K562 (cell line): ENCODE data around the gene UQCC2. TPM values are rescaled to one million over a fixed set of nuclear protein-coding genes. Genes with fewer than 3 reads are reported as not detected.

Experiments
- ATAC-seq: fragments of 200-7000 bp; cut with Tn5 transposase; 3 replicates; pipeline ENCODE4 v1.9.1; 2020; ENCODE audit warnings: moderate library complexity
- BruUV-seq: library from RNA; stranded (reverse); fragments of 400-500 nt; replicated peaks from 2 replicates; lab custom pipeline; 2021; lab: Mats Ljungman, UMichigan
- CTCF ChIA-PET: fragments of 300-600 bp; formaldehyde crosslinking; extraction: SDS; loops from one replicate; lab custom pipeline; 2021; ENCODE audit warnings: low intra/inter-chr PET ratio; lab: Yijun Ruan, JAX
- POLR2A ChIA-PET: fragments of 300-600, 350-650 bp; sonication (Branson Sonifier 250); formaldehyde crosslinking; extraction: SDS; loops from one replicate; lab custom pipeline; 2021; ENCODE audit warnings: antibody characterized with exemption, inconsistent platforms; lab: Yijun Ruan, JAX
- DNase-seq, 4 experiments: peaks; one replicate each; pipeline versions ENCODE4 v3.0.0 to v3.0.0-alpha.2; 2011 to 2018; ENCODE audit warnings: low spot score in 3 of 4, mixed read lengths in 3 of 4; ENCODE audit errors: extremely low read depth in 1 of 4
- FAIRE-seq: peaks from 2 replicates; lab custom pipeline; 2011; peaks lifted over from hg19 to GRCh38; lab: Jason Lieb, UNC
- H2AFZ ChIP-seq: 2 replicates; pipeline ENCODE4 v1.6.0; 2011; ENCODE audit warnings: low read depth, low read length, control low read depth, inconsistent platforms
- H3K27ac ChIP-seq: fragments of 200-600 bp; 3 replicates; pipeline ENCODE4 v1.8.0; 2011; ENCODE audit warnings: low read depth, mild to moderate bottlenecking, control low read depth, inconsistent platforms, low read length, moderate library complexity, mixed read lengths; ENCODE audit errors: extremely low read depth
- H3K27me3 ChIP-seq, 2 experiments: fragments of 300-600 bp in 1 of 2; 2 replicates in 1 of 2; 3 replicates in 1 of 2; pipeline versions ENCODE4 v1.6.0 to v1.8.0; 2011; ENCODE audit warnings: inconsistent platforms in 2 of 2, low read length in 2 of 2, mild to moderate bottlenecking in 1 of 2, mixed read lengths in 1 of 2, moderate library complexity in 1 of 2; ENCODE audit not compliant: control insufficient read depth in 2 of 2, insufficient read depth in 2 of 2
- H3K36me3 ChIP-seq: fragments of 300-600 bp; 3 replicates; pipeline ENCODE4 v1.8.0; 2011; ENCODE audit warnings: mild to moderate bottlenecking, low read length, inconsistent platforms; ENCODE audit not compliant: control insufficient read depth, insufficient read depth
- H3K4me1 ChIP-seq, 2 experiments: fragments of 200-600 bp in 1 of 2; replicated peaks in 1 of 2; 2 replicates in 1 of 2; 3 replicates in 1 of 2; pipeline versions ENCODE4 v1.5.1 to v1.8.0; 2011; ENCODE audit warnings: inconsistent platforms in 2 of 2, low read length in 2 of 2, mild to moderate bottlenecking in 1 of 2, mixed read lengths in 1 of 2, moderate library complexity in 1 of 2; ENCODE audit not compliant: control insufficient read depth in 2 of 2, insufficient read depth in 2 of 2
- H3K4me2 ChIP-seq: 2 replicates; pipeline ENCODE4 v1.6.1; 2011; ENCODE audit warnings: low read length, control low read depth, inconsistent platforms, mixed read lengths; ENCODE audit not compliant: insufficient read depth
- H3K4me3 ChIP-seq: fragments of 200-600 bp; sonication (generic), shearing (Covaris generic); 2 replicates; pipeline ENCODE4 v1.5.1; 2016; ENCODE audit warnings: control low read depth, inconsistent platforms
- H3K79me2 ChIP-seq: fragments of 200-600 bp; 3 replicates; pipeline ENCODE4 v1.8.0; 2011; ENCODE audit warnings: low read length, inconsistent platforms; ENCODE audit not compliant: control insufficient read depth, insufficient read depth
- H3K9ac ChIP-seq, 2 experiments: 2 replicates each; pipeline versions ENCODE4 v1.6.0 to v1.6.1; 2011; ENCODE audit warnings: low read depth in 2 of 2, low read length in 2 of 2, control low read depth in 1 of 2, inconsistent platforms in 1 of 2, mild to moderate bottlenecking in 1 of 2, mixed read lengths in 1 of 2; ENCODE audit not compliant: insufficient read depth in 1 of 2
- H3K9me1 ChIP-seq: one replicate; pipeline ENCODE4 v1.6.0; 2011; ENCODE audit warnings: inconsistent platforms, mild to moderate bottlenecking, low read length, moderate library complexity; ENCODE audit not compliant: control insufficient read depth, insufficient read depth
- H3K9me3 ChIP-seq: replicated peaks from 2 replicates; pipeline ENCODE4 v1.5.1; 2011; ENCODE audit warnings: low read depth, low read length, inconsistent platforms; ENCODE audit not compliant: control insufficient read depth, insufficient read depth
- H4K20me1 ChIP-seq: replicated peaks from 2 replicates; pipeline ENCODE4 v1.6.1; 2011; ENCODE audit warnings: low read length, inconsistent platforms, mixed read lengths; ENCODE audit not compliant: control insufficient read depth, insufficient read depth
- ARHGAP35 ChIP-seq: fragments of 450-650 bp; IDR thresholded peaks from 2 replicates; pipeline ENCODE4 v1.6.1; 2018; ENCODE audit not compliant: partially characterized antibody
- ARNT ChIP-seq, 2 experiments: fragments of 450-650 bp; IDR thresholded peaks; 2 replicates each; pipeline ENCODE4 v1.6.1; 2016; ENCODE audit warnings: mild to moderate bottlenecking in 1 of 2
- ATF7 ChIP-seq: fragments of 450-650 bp; IDR thresholded peaks from 2 replicates; pipeline ENCODE4 v1.7.1; 2014; ENCODE audit warnings: mild to moderate bottlenecking, moderate library complexity
- C11orf30 ChIP-seq: fragments of 450-650 bp; IDR thresholded peaks from 2 replicates; pipeline ENCODE4 v1.6.1; 2016; ENCODE audit warnings: low read depth, mild to moderate bottlenecking
- CBFA2T2 ChIP-seq: fragments of 450-650 bp; conservative IDR thresholded peaks from 2 replicates; pipeline ENCODE4 v1.6.1; 2017; ENCODE audit warnings: mild to moderate bottlenecking
- MAFF ChIP-seq: IDR thresholded peaks from 2 replicates; pipeline ENCODE4 v1.6.1; 2012; ENCODE audit warnings: low read length, improper control_type of control experiment
- MAFG ChIP-seq: fragments of 450-650 bp; conservative IDR thresholded peaks from 2 replicates; pipeline ENCODE4 v1.6.1; 2016; ENCODE audit warnings: missing genetic modification characterization, missing compliant biosample characterization
- MAFK ChIP-seq: IDR thresholded peaks from 2 replicates; pipeline ENCODE4 v1.6.1; 2011; ENCODE audit warnings: low read length, improper control_type of control experiment
- MYNN ChIP-seq, 2 experiments: sonication (generic); formaldehyde crosslinking in 1 of 2; IDR thresholded peaks; 2 replicates each; pipeline versions ENCODE4 v1.5.0 to v1.6.1; 2016 to 2020; ENCODE audit warnings: antibody characterized with exemption in 1 of 2, missing genetic modification reagents in 1 of 2
- NCOA6 ChIP-seq: fragments of 450-650 bp; IDR thresholded peaks from 2 replicates; pipeline ENCODE4 v1.6.1; 2017; ENCODE audit warnings: mild to moderate bottlenecking
- NCOR1 ChIP-seq: fragments of 450-650 bp; IDR thresholded peaks from 2 replicates; pipeline ENCODE4 v1.6.1; 2016; ENCODE audit warnings: mild to moderate bottlenecking, moderate library complexity
- NONO ChIP-seq, 2 experiments: fragments of 200-400 bp in 1 of 2; fragments of 450-650 bp in 1 of 2; formaldehyde crosslinking in 1 of 2; IDR thresholded peaks; 2 replicates each; pipeline ENCODE4 v1.6.1; 2017; ENCODE audit warnings: low read depth in 2 of 2, mild to moderate bottlenecking in 2 of 2, moderate library complexity in 2 of 2, low read length in 1 of 2
- POLR2G ChIP-seq: fragments of 200-400 bp; formaldehyde crosslinking; IDR thresholded peaks from 2 replicates; pipeline ENCODE4 v1.6.1; 2017; ENCODE audit warnings: low read depth, mild to moderate bottlenecking, antibody characterized with exemption, low read length, moderate library complexity
- POU5F1 ChIP-seq: fragments of 150-350 bp; IDR thresholded peaks from 2 replicates; pipeline ENCODE4 v1.6.1; 2014; ENCODE audit warnings: borderline replicate concordance, low read length, low read depth, mild to moderate bottlenecking; ENCODE audit not compliant: partially characterized antibody
- ZNF134 ChIP-seq: fragments of 250-450 bp; sonication (Bioruptor Pico); conservative IDR thresholded peaks from 2 replicates; pipeline ENCODE4 v1.4.0; 2020
- ZNF316 ChIP-seq: fragments of 450-650 bp; IDR thresholded peaks from 2 replicates; pipeline ENCODE4 v1.6.1; 2016
- WGBS: fragments of 100-300 bp; shearing (Covaris generic); methylation state at CpG from one replicate; pipeline ENCODE4 v1.1.6; 2016; ENCODE audit warnings: low coverage, mixed read lengths; ENCODE audit not compliant: insufficient coverage; ENCODE audit errors: missing lambda C conversion rate; 5-methylcytosine and 5-hydroxymethylcytosine counted together
- in situ Hi-C: fragments of 300-500 bp; cut with MboI; formaldehyde crosslinking; loops from 4 replicates; pipeline ENCODE4 v1.15.0; 2018; ENCODE audit warnings: inconsistent platforms, mixed read lengths
- intact Hi-C: fragments of 100-400 bp; cut with micrococcal nuclease; formaldehyde crosslinking; loops from 2 replicates; pipeline ENCODE4 v1.14.2; 2022
- polyA plus RNA-seq, 8 experiments: library from polyadenylated mRNA; depleted of rRNA in 4 of 8; stranded (reverse) in 5 of 8; unstranded in 3 of 8; fragments of >200 nt; fragmentation: Nextera tagmentation in 2 of 8; fragmentation: Illumina TruSeq in 1 of 8; extraction: Ambion mirVana in 2 of 8; extraction: Trizol in 1 of 8; gene quantifications; 2 replicates each; pipeline versions ENCODE4 v1.2.1 to v1.2.3, GENCODE V29; 2011 to 2014; ENCODE audit warnings: inconsistent platforms in 1 of 8, missing spikeins in 1 of 8
- total RNA-seq, 7 experiments: library from RNA; depleted of rRNA in 6 of 7; stranded (reverse); fragments of >200 nt in 6 of 7; fragmentation: Illumina TruSeq in 2 of 7; extraction: Trizol in 2 of 7; gene quantifications; 2 replicates each; pipeline versions ENCODE4 v1.2.1 to v1.2.3, GENCODE V29; 2011 to 2021; ENCODE audit warnings: low replicate concordance in 1 of 7

The UQCC2 gene
- total and polyA plus RNA-seq, 9 of the 15 experiments (the other 6 are each of a cell fraction or from before 2014, with no cell fraction given) = 58.5 to 927 (median 158) TPM

GRCh38 chr6:33692078-33692759 is 19.3 kb downstream of the UQCC2 start:
- DNase-seq = no peak
- H3K4me2 ChIP-seq = no peak overlapping the region
- BruUV-seq = no TSS peak
- peaks cover 9% of the 10 kb centered on the region; the same call in 1 of the 2 replicates for H4K20me1 ChIP-seq
- H3K4me3 ChIP-seq = no peak overlapping the region
- H3K4me1 ChIP-seq = peaks cover 5 to 30% of the 10 kb centered on the region in 2 experiments; a peak in 4 of 5 replicates
- H3K27ac ChIP-seq = no peak overlapping the region
- no peaks in the 10 kb centered on the region for H3K27me3 ChIP-seq
- peak overlapping the region in 1 of 2 experiments; percentile 72; a peak in 2 of 4 replicates for H3K9ac ChIP-seq
- FAIRE-seq = no peak
- no peak for ATAC-seq
- CTCF ChIA-PET = no interaction called here
- H3K9me3 ChIP-seq = no peaks in the 10 kb centered on the region
- intact Hi-C loops (no loop called here), in situ Hi-C loops (no loop called here)
- 69% methylated on average over 12 of the region's 12 CpGs for WGBS
- no peak overlapping the region for H2AFZ ChIP-seq
- H3K79me2 ChIP-seq = no peaks in the 10 kb centered on the region
- POLR2A ChIA-PET = interaction anchor here (0.7 to 1.2 kb wide), 3 partner anchors 40 to 1543 kb away, joined by 3 read pairs; no protein-coding TSS in a partner anchor
- peaks cover 98% of the 10 kb centered on the region for H3K36me3 ChIP-seq
- no peaks in the 10 kb centered on the region for H3K9me1 ChIP-seq
- TF ChIP-seq POLR2G = 0 out of 2 replicates have a peak, but pooled peaks have one; percentile 11
- TF ChIP-seq POU5F1 = no peak
- TF ChIP-seq CBFA2T2 = no peak
- TF ChIP-seq C11orf30 = peak; percentile 82; the same call in 1 of the 2 replicates
- no peak for TF ChIP-seq ARNT (IDR thresholded peaks at IDR 0.05)
- TF ChIP-seq MAFK = peak; percentile 61
- TF ChIP-seq ARHGAP35 = no peak
- no peak for TF ChIP-seq ZNF134 (CRISPR knock-in tag)
- TF ChIP-seq NCOR1 = no peak
- TF ChIP-seq MYNN (IDR thresholded peaks at IDR 0.05) = no peak
- TF ChIP-seq MYNN (CRISPR knock-in tag; IDR thresholded peaks at IDR 0.05) = no peak
- no peak for TF ChIP-seq NONO (IDR thresholded peaks at IDR 0.05; ENCODE audit: low read depth in 2 of 2, low read length in 1 of 2)
- TF ChIP-seq NCOA6 = no peak
- peak; percentile 89 for TF ChIP-seq ZNF316
- peak; percentile 85 for TF ChIP-seq MAFG (tag)
- TF ChIP-seq MAFF = peak; percentile 46; the same call in 1 of the 2 replicates
- no peak for TF ChIP-seq ATF7
